Activated T-cell treated with anti-CD3 and anti-CD28 coated beads, Interleukin-2, amount 50 U/mL, for 48 hours (primary cell): Measurements from ENCODE around the gene SERPINH1.

Source experiments
- DNase-seq, 2 experiments: peaks; one replicate each; pipeline ENCODE4 v3.0.0-alpha.2; 2020

Gene SERPINH1

GRCh38 chr11:75562048-75562835 is at the start of gene SERPINH1:
Gene SERPINH1 (plus strand): TSS chr11:75562253. CDS start chr11:75566350, 4,097 bp downstream.
- DNase-seq, result peak; percentile 80 to 84

GRCh38 chr11:75513250-75513649 is 48.8 kb upstream of the SERPINH1 start:
- DNase-seq, result no peak

- no peak for DNase-seq
Observed at GRCh38 chr11:75514596-75514995, 47.5 kb upstream of the SERPINH1 start.

GRCh38 chr11:75516140-75516539 is 45.9 kb upstream of the SERPINH1 start:
- DNase-seq, result no peak

- no peak for DNase-seq
Observed at GRCh38 chr11:75516886-75517285, 45.2 kb upstream of the SERPINH1 start.

- no peak for DNase-seq
Observed at GRCh38 chr11:75518204-75518549, 43.9 kb upstream of the SERPINH1 start.

- no peak for DNase-seq
Observed at GRCh38 chr11:75518771-75519653, 43.0 kb upstream of the SERPINH1 start.

GRCh38 chr11:75520688-75521087 is 41.4 kb upstream of the SERPINH1 start:
- no peak for DNase-seq

- no peak for DNase-seq
Observed at GRCh38 chr11:75522286-75523044, 39.6 kb upstream of the SERPINH1 start.

GRCh38 chr11:75523189-75523588 is 38.9 kb upstream of the SERPINH1 start:
- DNase-seq, result no peak

GRCh38 chr11:75523811-75524664 is 38.0 kb upstream of the SERPINH1 start:
- DNase-seq, result peak; percentile 29 to 39

GRCh38 chr11:75524665-75525432 is 37.2 kb upstream of the SERPINH1 start:
- DNase-seq, result peak; percentile 45 to 49

GRCh38 chr11:75525433-75526191 is 36.4 kb upstream of the SERPINH1 start, which contains the start of gene GDPD5:
Gene GDPD5 (minus strand): TSS chr11:75525941. CDS start chr11:75477735, 48,206 bp downstream.
- DNase-seq, result peak; percentile 89 to 92

- no peak for DNase-seq
Observed at GRCh38 chr11:75526192-75526541, 35.9 kb upstream of the SERPINH1 start.

- no peak for DNase-seq
Observed at GRCh38 chr11:75527130-75527529, 34.9 kb upstream of the SERPINH1 start.

- DNase-seq, result no peak
Observed at GRCh38 chr11:75527938-75528735, 33.9 kb upstream of the SERPINH1 start.

GRCh38 chr11:75530577-75530976 is 31.5 kb upstream of the SERPINH1 start:
- no peak for DNase-seq

GRCh38 chr11:75531325-75531724 is 30.7 kb upstream of the SERPINH1 start:
- DNase-seq, result no peak

GRCh38 chr11:75532200-75533048 is 29.6 kb upstream of the SERPINH1 start:
- DNase-seq, result peak; percentile 89 to 94
